ENCODE measurements around the gene PPCDC. TPM values are rescaled to one million over a fixed set of nuclear protein-coding genes. Genes with fewer than 3 reads are reported as not detected.

Gene PPCDC
- total RNA-seq, 2 experiments from 2014 or later, result 27.3 to 29.1 TPM

- DNase-seq (no peak), ATAC-seq (no peak)
- CTCF ChIA-PET, result no interaction called here
- peaks cover 3% of the 10 kb centered on the region for H3K27me3 Mint-ChIP-seq (ENCODE audit: low read depth)
- H3K27ac Mint-ChIP-seq, result no peak overlapping the region
- POLR2A ChIA-PET, result no interaction called here
- no peaks in the 10 kb centered on the region for H3K9me3 Mint-ChIP-seq (ENCODE audit: insufficient read depth)
- H3K4me3 Mint-ChIP-seq, result no peak overlapping the region
- H3K36me3 Mint-ChIP-seq (ENCODE audit: low read depth), result peaks cover 4% of the 10 kb centered on the region
- peaks cover 13% of the 10 kb centered on the region for H3K4me1 Mint-ChIP-seq (ENCODE audit: low read depth)
Measured at GRCh38 chr15:75019916-75020315, 3.5 kb upstream of the PPCDC start.

- Mint-ChIP-seq H3K27ac (no peak overlapping the region), H3K4me3 (no peak overlapping the region), H3K27me3 (ENCODE audit: low read depth) (peaks cover 1% of the 10 kb centered on the region), H3K9me3 (ENCODE audit: insufficient read depth) (no peaks in the 10 kb centered on the region), H3K36me3 (ENCODE audit: low read depth) (peaks cover 4% of the 10 kb centered on the region), H3K4me1 (ENCODE audit: low read depth) (peaks cover 19% of the 10 kb centered on the region)
- no peak for DNase-seq
- ATAC-seq, result no peak
- ChIA-PET POLR2A (no interaction called here), CTCF (no interaction called here)
Measured at GRCh38 chr15:75021341-75021740, 2.0 kb upstream of the PPCDC start.

GRCh38 chr15:75022783-75023180 lies 608 bp upstream of the PPCDC start:
- ChIA-PET POLR2A (interaction anchor here (0.6 to 1.9 kb wide), 21 partner anchors 8 to 618 kb away, joined by 3 to 11 read pairs (median 4); partner anchors contain the start of genes C15orf39, IMP3, RPP25 and UBL7), CTCF (interaction anchor here (1.0 to 8.3 kb wide), 3 partner anchors 20 to 181 kb away, joined by 5 to 94 read pairs (median 18); partner anchors contain the start of gene C15orf39)
- no peaks in the 10 kb centered on the region for H3K9me3 Mint-ChIP-seq (ENCODE audit: insufficient read depth)
- H3K4me3 Mint-ChIP-seq, result peak overlapping the region; percentile 86
- H3K36me3 Mint-ChIP-seq (ENCODE audit: low read depth), result peaks cover 4% of the 10 kb centered on the region
- H3K4me1 Mint-ChIP-seq (ENCODE audit: low read depth), result peaks cover 26% of the 10 kb centered on the region
- DNase-seq (no peak), ATAC-seq (no peak)
- H3K27ac Mint-ChIP-seq, result no peak overlapping the region
- no peaks in the 10 kb centered on the region for H3K27me3 Mint-ChIP-seq (ENCODE audit: low read depth)

GRCh38 chr15:75023872-75024636 lies 664 bp downstream of the PPCDC start:
- Mint-ChIP-seq H3K4me3 (peak overlapping the region; percentile 86), H3K27me3 (ENCODE audit: low read depth) (no peaks in the 10 kb centered on the region), H3K4me1 (ENCODE audit: low read depth) (peaks cover 27% of the 10 kb centered on the region), H3K36me3 (ENCODE audit: low read depth) (peaks cover 5% of the 10 kb centered on the region), H3K9me3 (ENCODE audit: insufficient read depth) (no peaks in the 10 kb centered on the region), H3K27ac (peak overlapping the region; percentile 93)
- peak; percentile 5 for ATAC-seq
- no peak for DNase-seq
- ChIA-PET POLR2A (interaction anchor here (0.9 to 1.9 kb wide), 22 partner anchors 9 to 616 kb away, joined by 3 to 11 read pairs (median 4); partner anchors contain the start of genes C15orf39, IMP3, MAN2C1 and RPP25), CTCF (interaction anchor here (0.9 to 8.3 kb wide), 8 partner anchors 9 to 180 kb away, joined by 3 to 94 read pairs (median 6); partner anchors contain the start of gene C15orf39)

- CTCF ChIA-PET, result interaction anchor here (1.2 to 8.3 kb wide), 6 partner anchors 9 to 179 kb away, joined by 3 to 94 read pairs (median 8); partner anchors contain the start of gene SCAMP5
- Mint-ChIP-seq H3K27ac (peak overlapping the region; percentile 73), H3K4me1 (ENCODE audit: low read depth) (peaks cover 34% of the 10 kb centered on the region), H3K27me3 (ENCODE audit: low read depth) (no peaks in the 10 kb centered on the region), H3K4me3 (peak overlapping the region; percentile 86), H3K36me3 (ENCODE audit: low read depth) (peaks cover 11% of the 10 kb centered on the region), H3K9me3 (ENCODE audit: insufficient read depth) (no peaks in the 10 kb centered on the region)
- POLR2A ChIA-PET, result interaction anchor here (1.0 to 1.1 kb wide), 4 partner anchors 12 to 178 kb away, joined by 3 to 7 read pairs (median 4); no protein-coding TSS in a partner anchor
- DNase-seq, result no peak
- ATAC-seq, result no peak
Measured at GRCh38 chr15:75025107-75025506, 1.7 kb downstream of the PPCDC start.

GRCh38 chr15:75025548-75026260 lies 2.3 kb downstream of the PPCDC start:
- Mint-ChIP-seq H3K27ac (peak overlapping the region; percentile 73), H3K9me3 (ENCODE audit: insufficient read depth) (no peaks in the 10 kb centered on the region), H3K4me1 (ENCODE audit: low read depth) (peaks cover 34% of the 10 kb centered on the region), H3K27me3 (ENCODE audit: low read depth) (no peaks in the 10 kb centered on the region), H3K36me3 (ENCODE audit: low read depth) (peaks cover 13% of the 10 kb centered on the region), H3K4me3 (peak overlapping the region; percentile 86)
- POLR2A ChIA-PET, result interaction anchor here (0.9 to 1.1 kb wide), 4 partner anchors 12 to 249 kb away, joined by 3 to 7 read pairs (median 4); no protein-coding TSS in a partner anchor
- no peak for DNase-seq
- CTCF ChIA-PET, result interaction anchor here (1.3 to 8.3 kb wide), 5 partner anchors 8 to 178 kb away, joined by 3 to 94 read pairs (median 8); partner anchors contain the start of gene SCAMP5
- ATAC-seq, result no peak

GRCh38 chr15:75027551-75027950 lies 4.2 kb downstream of the PPCDC start:
- Mint-ChIP-seq H3K36me3 (ENCODE audit: low read depth) (peaks cover 29% of the 10 kb centered on the region), H3K4me3 (no peak overlapping the region), H3K9me3 (ENCODE audit: insufficient read depth) (no peaks in the 10 kb centered on the region), H3K27ac (peak overlapping the region; percentile 29), H3K4me1 (ENCODE audit: low read depth) (peaks cover 48% of the 10 kb centered on the region), H3K27me3 (ENCODE audit: low read depth) (no peaks in the 10 kb centered on the region)
- DNase-seq (no peak), ATAC-seq (no peak)
- ChIA-PET POLR2A (interaction anchor here (0.5 to 0.7 kb wide), 2 partner anchors 9 to 188 kb away, joined by 3 read pairs; no protein-coding TSS in a partner anchor), CTCF (interaction anchor here (1.0 to 8.3 kb wide), 4 partner anchors 10 to 176 kb away, joined by 3 to 94 read pairs (median 19); partner anchors contain the start of gene C15orf39)

- H3K27ac Mint-ChIP-seq, result peak overlapping the region; percentile 75
- ATAC-seq, result peak; percentile 27
- no peaks in the 10 kb centered on the region for H3K27me3 Mint-ChIP-seq (ENCODE audit: low read depth)
- H3K4me1 Mint-ChIP-seq (ENCODE audit: low read depth), result peaks cover 50% of the 10 kb centered on the region
- H3K4me3 Mint-ChIP-seq, result no peak overlapping the region
- H3K9me3 Mint-ChIP-seq (ENCODE audit: insufficient read depth), result no peaks in the 10 kb centered on the region
- H3K36me3 Mint-ChIP-seq (ENCODE audit: low read depth), result peaks cover 33% of the 10 kb centered on the region
- no peak for DNase-seq
- CTCF ChIA-PET, result interaction anchor here (0.7 to 8.3 kb wide), 17 partner anchors 9 to 423 kb away, joined by 3 to 94 read pairs (median 6); partner anchors contain the start of genes C15orf39 and MAN2C1
- POLR2A ChIA-PET, result interaction anchor here (0.6 to 2.4 kb wide), 2 partner anchors 14 to 175 kb away, joined by 4 to 23 read pairs; no protein-coding TSS in a partner anchor
Measured at GRCh38 chr15:75028991-75029377, 5.6 kb downstream of the PPCDC start.

- H3K27me3 Mint-ChIP-seq (ENCODE audit: low read depth), result no peaks in the 10 kb centered on the region
- H3K4me1 Mint-ChIP-seq (ENCODE audit: low read depth), result peaks cover 48% of the 10 kb centered on the region
Measured at GRCh38 chr15:75029378-75030022, 6.1 kb downstream of the PPCDC start.

GRCh38 chr15:75030023-75030413 lies 6.6 kb downstream of the PPCDC start:
- peaks cover 44% of the 10 kb centered on the region for H3K4me1 Mint-ChIP-seq (ENCODE audit: low read depth)
- no peaks in the 10 kb centered on the region for H3K27me3 Mint-ChIP-seq (ENCODE audit: low read depth)
- H3K27ac Mint-ChIP-seq, result peak overlapping the region; percentile 22
- no peaks in the 10 kb centered on the region for H3K9me3 Mint-ChIP-seq (ENCODE audit: insufficient read depth)
- peaks cover 30% of the 10 kb centered on the region for H3K36me3 Mint-ChIP-seq (ENCODE audit: low read depth)
- ChIA-PET CTCF (interaction anchor here (0.6 to 8.3 kb wide), 13 partner anchors 8 to 338 kb away, joined by 3 to 94 read pairs (median 6); partner anchors contain the start of genes C15orf39 and MAN2C1), POLR2A (interaction anchor here (0.8 to 2.4 kb wide), 3 partner anchors 172 to 200 kb away, joined by 3 to 23 read pairs (median 4); partner anchors contain the start of gene C15orf39)
- DNase-seq, result no peak
- ATAC-seq, result no peak
- no peak overlapping the region for H3K4me3 Mint-ChIP-seq

More at GRCh38 chr15:75029378-75030022, 6.1 kb downstream of the PPCDC start:
- H3K4me3 Mint-ChIP-seq, result no peak overlapping the region
- H3K36me3 Mint-ChIP-seq (ENCODE audit: low read depth), result peaks cover 30% of the 10 kb centered on the region
- DNase-seq, result peak; percentile 91
- H3K27ac Mint-ChIP-seq, result peak overlapping the region; percentile 75
- peak; percentile 85 for ATAC-seq
- ChIA-PET CTCF (interaction anchor here (0.6 to 8.3 kb wide), 19 partner anchors 8 to 422 kb away, joined by 3 to 94 read pairs (median 5); partner anchors contain the start of genes C15orf39 and MAN2C1), POLR2A (interaction anchor here (0.6 to 2.4 kb wide), 3 partner anchors 14 to 174 kb away, joined by 4 to 23 read pairs (median 4); partner anchors contain the start of gene C15orf39)
- no peaks in the 10 kb centered on the region for H3K9me3 Mint-ChIP-seq (ENCODE audit: insufficient read depth)
